Lung (tissue), 12 donors: ENCODE data around the gene CYB561D1. TPM values are rescaled to one million over a fixed set of nuclear protein-coding genes. Genes with fewer than 3 reads are reported as not detected.

Experiments used
- ATAC-seq: fragments of 200-7000 bp; cut with Tn5 transposase; one replicate; pipeline ENCODE4 v1.9.1; 2020; ENCODE audit warnings: moderate number of reproducible peaks; ENCODE audit not compliant: insufficient read depth, low FRiP score
- DNase-seq, 3 donors: peaks; one replicate each; pipeline ENCODE4 v3.0.0-alpha.2; 2013 to 2017
- H3K27ac ChIP-seq, 2 donors: one replicate each; pipeline ENCODE4 v1.5.1; 2013; ENCODE audit warnings: mild to moderate bottlenecking in 2 of 2, moderate library complexity in 2 of 2, control low read depth in 1 of 2, inconsistent platforms in 1 of 2, low read depth in 1 of 2, low read length in 1 of 2
- H3K27me3 ChIP-seq, 3 donors: one replicate each; pipeline ENCODE4 v1.5.1; 2013; ENCODE audit warnings: low read length in 2 of 3; ENCODE audit not compliant: control insufficient read depth in 3 of 3, insufficient read depth in 3 of 3
- H3K36me3 ChIP-seq, 4 donors: one replicate each; pipeline ENCODE4 v1.5.1; 2013; ENCODE audit warnings: low read length in 4 of 4, mild to moderate bottlenecking in 1 of 4, moderate library complexity in 1 of 4; ENCODE audit not compliant: control insufficient read depth in 4 of 4, insufficient read depth in 4 of 4
- H3K4me1 ChIP-seq, 5 donors: one replicate each; pipeline ENCODE4 v1.5.1; 2013; ENCODE audit warnings: low read length in 5 of 5, mild to moderate bottlenecking in 2 of 5, moderate library complexity in 1 of 5; ENCODE audit not compliant: control insufficient read depth in 5 of 5, insufficient read depth in 5 of 5
- H3K4me3 ChIP-seq: one replicate; pipeline ENCODE4 v1.5.1; 2013; ENCODE audit warnings: mild to moderate bottlenecking, control low read depth, moderate library complexity
- H3K9ac ChIP-seq, 2 donors: one replicate each; pipeline ENCODE4 v1.5.1; 2013; ENCODE audit warnings: low read length in 2 of 2, control low read depth in 1 of 2; ENCODE audit not compliant: insufficient read depth in 1 of 2
- H3K9me3 ChIP-seq, 4 donors: one replicate each; pipeline ENCODE4 v1.5.1; 2013; ENCODE audit warnings: low read length in 3 of 4, mild to moderate bottlenecking in 1 of 4, moderate library complexity in 1 of 4; ENCODE audit not compliant: control insufficient read depth in 4 of 4, insufficient read depth in 3 of 4
- CTCF ChIP-seq: IDR thresholded peaks from 2 replicates; pipeline ENCODE4 v1.5.1; 2012; ENCODE audit warnings: mild to moderate bottlenecking; ENCODE audit errors: control extremely low read depth, extremely low read depth
- WGBS, 2 donors: extraction: QIAGEN DNeasy Blood & Tissue Kit; methylation state at CpG; one replicate each; pipeline ENCODE4 v1.1.7; 2013; 5-methylcytosine and 5-hydroxymethylcytosine counted together
- polyA plus RNA-seq, 2 donors: library from polyadenylated mRNA; stranded (reverse); fragments of 200-250 nt; gene quantifications; one replicate each; pipeline ENCODE4 v1.2.1, GENCODE V29; 2013
- total RNA-seq, 2 donors: library from RNA; depleted of rRNA in 1 of 2; stranded (reverse); fragments of >200 nt in 1 of 2; gene quantifications; one replicate each; pipeline ENCODE4 v1.2.1, GENCODE V29; 2014 to 2021
- donor health status: control.
- donor health status: control.
- donor health status: Bipolar disorder and iron deficiency.
- donor health status: healthy.
- donor health status: DM: yes; HTN: yes; CAD: no.

CYB561D1 gene
- total and polyA plus RNA-seq, 4 donors, result 3.4 to 13.6 (median 6.2) TPM

GRCh38 chr1:109521002-109521951 lies 27.4 kb downstream of the CYB561D1 start:
- Histone ChIP-seq H3K9ac (no peak overlapping the region), H3K36me3 (no peaks in the 10 kb centered on the region), H3K27ac (no peak overlapping the region), H3K9me3 (no peaks in the 10 kb centered on the region), H3K4me3 (no peak overlapping the region), H3K27me3 (peaks cover 0 to 8% (median 0%) of the 10 kb centered on the region in 3 donors), H3K4me1 (no peaks in the 10 kb centered on the region)
- TF ChIP-seq CTCF, result no peak
- 82 to 89% methylated on average over 14 of the region's 14 CpGs for WGBS, 2 donors
- ATAC-seq (no peak), DNase-seq (no peak)

- no peak overlapping the region for H3K4me3 ChIP-seq
- ATAC-seq (no peak), DNase-seq (no peak)
- no peak overlapping the region for H3K27ac ChIP-seq
- H3K9me3 ChIP-seq, result no peaks in the 10 kb centered on the region
- H3K27me3 ChIP-seq, result peaks cover 0 to 8% (median 0%) of the 10 kb centered on the region in 3 donors
- no peaks in the 10 kb centered on the region for H3K36me3 ChIP-seq
- no peak for TF ChIP-seq CTCF
- H3K9ac ChIP-seq, result no peak overlapping the region
- no peaks in the 10 kb centered on the region for H3K4me1 ChIP-seq
- WGBS, 2 donors, result 87 to 94% methylated on average over 7 of the region's 7 CpGs
Observed at GRCh38 chr1:109522026-109522425, 28.1 kb downstream of the CYB561D1 start.

GRCh38 chr1:109523706-109524105 lies 29.8 kb downstream of the CYB561D1 start:
- no peaks in the 10 kb centered on the region for H3K9me3 ChIP-seq
- H3K4me1 ChIP-seq, result no peaks in the 10 kb centered on the region
- ATAC-seq (no peak), DNase-seq (no peak)
- H3K27me3 ChIP-seq, result peaks cover 0 to 8% (median 0%) of the 10 kb centered on the region in 3 donors
- no peak overlapping the region for H3K27ac ChIP-seq
- 90 to 97% methylated on average over 2 of the region's 2 CpGs for WGBS, 2 donors
- TF ChIP-seq CTCF, result no peak
- H3K9ac ChIP-seq, result no peak overlapping the region
- no peak overlapping the region for H3K4me3 ChIP-seq
- H3K36me3 ChIP-seq, result no peaks in the 10 kb centered on the region
